ENCODE data around the gene ADNP2. TPM values are rescaled to one million over a fixed set of nuclear protein-coding genes. Genes with fewer than 3 reads are reported as not detected.

Gene ADNP2
- total and polyA plus RNA-seq, 2 of the 13 experiments (the other 11 are each of a cell fraction or from before 2014, with no cell fraction given): 10.8 to 25.5 TPM

DNA sequence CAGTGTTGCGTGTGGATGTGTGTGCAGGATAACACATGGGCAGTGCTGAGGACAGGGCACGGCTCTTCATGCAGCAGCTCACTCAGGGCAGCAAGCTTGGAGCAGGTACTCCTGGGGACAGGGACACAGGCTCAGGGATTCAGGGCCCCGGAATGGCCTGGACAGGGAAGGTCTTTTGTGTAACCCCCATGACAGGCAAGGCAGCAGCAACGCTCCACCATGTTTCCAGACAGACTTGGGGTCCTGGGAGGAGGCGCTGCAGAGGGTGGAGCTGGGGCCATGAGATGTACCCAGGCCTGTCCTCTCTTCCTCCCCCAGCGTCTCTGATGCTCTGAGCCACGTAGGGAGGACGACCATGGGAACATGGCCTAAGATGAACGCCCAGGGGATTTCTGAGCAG lies 58.3 kb downstream of the ADNP2 start:
- no peak overlapping the region for H3K4me2 ChIP-seq (ENCODE audit: low read depth, low read length)
- H3K9ac ChIP-seq (ENCODE audit: insufficient read depth, low read depth, low read length): no peak overlapping the region
- H3K4me1 ChIP-seq (ENCODE audit: insufficient read depth, low read length): no peaks in the 10 kb centered on the region
- in situ Hi-C loops (cut with HindIII; ENCODE audit: extremely low pct_ligation_motif_present, low pct_unique_long_range_greater_than_20kb): no loop called here
- ChIA-PET CTCF (ENCODE audit: low intra/inter-chr PET ratio, low total read pairs) (no interaction called here), POLR2A (no interaction called here)
- FAIRE-seq: no peak
- H3K4me3 ChIP-seq (replicated peaks in 1 of 3; ENCODE audit: insufficient read depth in 1 of 3, low read depth in 2 of 3, low read length in 3 of 3): no peak overlapping the region
- WGBS (ENCODE audit: low lambda C conversion rate): 95% methylated on average over 7 of the region's 9 CpGs
- H3K27ac ChIP-seq (ENCODE audit: extremely low read length, insufficient read depth, low read length): no peak overlapping the region
- BruUV-seq (replicated peaks): no TSS peak
- no peaks in the 10 kb centered on the region for H3K27me3 ChIP-seq (ENCODE audit: control insufficient read depth in 1 of 2, insufficient read depth in 2 of 2, low read length in 2 of 2)
- TF ChIP-seq ZNF460 (CRISPR knock-in tag; IDR thresholded peaks at IDR 0.05; ENCODE audit: borderline replicate concordance): no peak
- TF ChIP-seq SYNCRIP (IDR thresholded peaks at IDR 0.05; ENCODE audit: insufficient read depth, low read depth, low read length): no peak
- no peak for TF ChIP-seq SNRNP70 (IDR thresholded peaks at IDR 0.05; ENCODE audit: low read depth, low read length)
- TF ChIP-seq ZNF225 (CRISPR knock-in tag; IDR thresholded peaks at IDR 0.05): no peak
- no peak for DNase-seq (ENCODE audit: low spot score)
- no peak for ATAC-seq
- H2AFZ ChIP-seq (ENCODE audit: low read length): no peak overlapping the region
- H4K20me1 ChIP-seq (ENCODE audit: insufficient read depth, low read length): no peaks in the 10 kb centered on the region
- H3K36me3 ChIP-seq (replicated peaks in 1 of 2; ENCODE audit: control insufficient read depth in 1 of 2, insufficient read depth in 2 of 2, low read length in 2 of 2): no peaks in the 10 kb centered on the region
- peaks cover 8% of the 10 kb centered on the region for H3K9me3 ChIP-seq (ENCODE audit: low read length)
- intact Hi-C loops (cut with micrococcal nuclease; ENCODE audit: unreplicated experiment): no loop called here
- no peaks in the 10 kb centered on the region for H3K79me2 ChIP-seq (ENCODE audit: insufficient read depth, low read length)

DNA sequence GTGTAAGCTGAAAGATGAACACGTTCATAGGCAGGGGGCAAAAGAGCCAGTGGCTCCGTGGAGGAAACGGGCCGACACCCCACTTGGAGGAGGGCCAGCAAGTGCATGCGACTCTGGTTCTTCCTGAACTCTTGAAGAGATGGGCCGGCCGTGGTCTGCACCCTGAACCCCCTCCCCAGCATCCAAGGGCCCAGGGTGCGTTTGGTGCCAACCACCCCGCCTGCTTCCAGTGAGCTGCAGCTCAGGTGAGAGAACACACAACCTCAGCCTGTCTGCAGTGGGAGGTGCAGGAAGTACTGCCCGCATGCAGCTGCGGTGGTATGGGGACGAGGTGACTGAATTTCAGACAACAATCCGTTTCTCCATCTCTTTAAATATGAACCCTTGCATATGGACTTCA lies 58.9 kb downstream of the ADNP2 start:
- no peak overlapping the region for H3K27ac ChIP-seq (ENCODE audit: extremely low read length, insufficient read depth, low read length)
- CTCF ChIA-PET (ENCODE audit: low intra/inter-chr PET ratio, low total read pairs): no interaction called here
- H3K9me3 ChIP-seq (ENCODE audit: low read length): peaks cover 8% of the 10 kb centered on the region
- DNase-seq (ENCODE audit: low spot score) (no peak), ATAC-seq (no peak), FAIRE-seq (no peak)
- H3K4me1 ChIP-seq (ENCODE audit: insufficient read depth, low read length): no peaks in the 10 kb centered on the region
- H4K20me1 ChIP-seq (ENCODE audit: insufficient read depth, low read length): no peaks in the 10 kb centered on the region
- POLR2A ChIA-PET: no interaction called here
- no peak overlapping the region for H3K4me3 ChIP-seq (replicated peaks in 1 of 3; ENCODE audit: insufficient read depth in 1 of 3, low read depth in 2 of 3, low read length in 3 of 3)
- no peaks in the 10 kb centered on the region for H3K27me3 ChIP-seq (ENCODE audit: control insufficient read depth in 1 of 2, insufficient read depth in 2 of 2, low read length in 2 of 2)
- H3K79me2 ChIP-seq (ENCODE audit: insufficient read depth, low read length): no peaks in the 10 kb centered on the region
- no peaks in the 10 kb centered on the region for H3K36me3 ChIP-seq (replicated peaks in 1 of 2; ENCODE audit: control insufficient read depth in 1 of 2, insufficient read depth in 2 of 2, low read length in 2 of 2)
- in situ Hi-C loops (cut with HindIII; ENCODE audit: extremely low pct_ligation_motif_present, low pct_unique_long_range_greater_than_20kb): no loop called here
- TF ChIP-seq ZNF12 (CRISPR knock-in tag; IDR thresholded peaks at IDR 0.05) (no peak), ZNF747 (CRISPR knock-in tag; IDR thresholded peaks at IDR 0.05; ENCODE audit: borderline replicate concordance) (no peak), HIVEP1 (CRISPR knock-in tag; IDR thresholded peaks at IDR 0.05) (no peak), NFKB2 (CRISPR knock-in tag; IDR thresholded peaks at IDR 0.05; ENCODE audit: borderline replicate concordance) (no peak), KDM2A (CRISPR knock-in tag; IDR thresholded peaks at IDR 0.05; ENCODE audit: borderline replicate concordance, low read depth) (no peak), TARDBP (CRISPR knock-in tag; IDR thresholded peaks at IDR 0.05) (no peak), SUZ12 (IDR thresholded peaks at IDR 0.05; ENCODE audit: low read depth, low read length) (no peak)
- TF ChIP-seq, protein P1, sequence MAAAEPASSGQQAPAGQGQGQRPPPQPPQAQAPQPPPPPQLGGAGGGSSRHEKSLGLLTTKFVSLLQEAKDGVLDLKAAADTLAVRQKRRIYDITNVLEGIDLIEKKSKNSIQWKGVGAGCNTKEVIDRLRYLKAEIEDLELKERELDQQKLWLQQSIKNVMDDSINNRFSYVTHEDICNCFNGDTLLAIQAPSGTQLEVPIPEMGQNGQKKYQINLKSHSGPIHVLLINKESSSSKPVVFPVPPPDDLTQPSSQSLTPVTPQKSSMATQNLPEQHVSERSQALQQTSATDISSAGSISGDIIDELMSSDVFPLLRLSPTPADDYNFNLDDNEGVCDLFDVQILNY (CRISPR knock-in tag; conservative IDR thresholded peaks at IDR 0.05): no peak
- WGBS (ENCODE audit: low lambda C conversion rate): 93% methylated on average over 5 of the region's 13 CpGs
- BruUV-seq (replicated peaks): no TSS peak
- intact Hi-C loops (cut with micrococcal nuclease; ENCODE audit: unreplicated experiment): no loop called here
- no peak overlapping the region for H3K9ac ChIP-seq (ENCODE audit: insufficient read depth, low read depth, low read length)
- H3K4me2 ChIP-seq (ENCODE audit: low read depth, low read length): no peak overlapping the region
- no peak overlapping the region for H2AFZ ChIP-seq (ENCODE audit: low read length)
